Kidney (tissue), 14 donors: ENCODE results near the gene GFOD2. TPM values are rescaled to one million over a fixed set of nuclear protein-coding genes. Genes with fewer than 3 reads are reported as not detected.

ENCODE experiments used
- DNase-seq, 5 donors: peaks; one replicate each; pipeline ENCODE4 v3.0.0-alpha.2; 2013 to 2020
- FAIRE-seq: peaks from 2 replicates; lab custom pipeline; 2012; peaks lifted over from hg19 to GRCh38; lab: Jason Lieb, UNC
- H3K27ac ChIP-seq, 2 donors: one replicate each; pipeline ENCODE4 v1.7.0; 2013; ENCODE audit warnings: low read depth in 2 of 2, low read length in 2 of 2, inconsistent platforms in 1 of 2
- H3K27me3 ChIP-seq: one replicate; pipeline ENCODE4 v1.7.1; 2013; ENCODE audit warnings: low read length, inconsistent platforms; ENCODE audit not compliant: control insufficient read depth, insufficient read depth
- H3K36me3 ChIP-seq, 3 donors: one replicate each; pipeline versions ENCODE4 v1.7.0 to v1.7.1; 2013; ENCODE audit warnings: low read length in 3 of 3, control low read depth in 1 of 3, inconsistent platforms in 1 of 3; ENCODE audit not compliant: insufficient read depth in 3 of 3, control insufficient read depth in 2 of 3
- H3K4me1 ChIP-seq, 3 donors: one replicate each; pipeline versions ENCODE4 v1.7.0 to v1.7.1; 2013; ENCODE audit warnings: low read length in 3 of 3, inconsistent platforms in 1 of 3, low read depth in 1 of 3; ENCODE audit not compliant: control insufficient read depth in 2 of 3, insufficient read depth in 2 of 3
- H3K4me3 ChIP-seq, 3 donors: one replicate each; pipeline versions ENCODE4 v1.7.0 to v1.8.1; 2013; ENCODE audit warnings: low read length in 3 of 3, control low read depth in 1 of 3, inconsistent platforms in 1 of 3
- H3K9ac ChIP-seq, 3 donors: one replicate each; pipeline versions ENCODE4 v1.7.0 to v1.7.1; 2013; ENCODE audit warnings: low read length in 3 of 3, control low read depth in 1 of 3, inconsistent platforms in 1 of 3
- H3K9me3 ChIP-seq, 3 donors: one replicate each; pipeline versions ENCODE4 v1.7.0 to v1.7.1; 2013; ENCODE audit warnings: low read length in 3 of 3, control low read depth in 1 of 3, inconsistent platforms in 1 of 3; ENCODE audit not compliant: control insufficient read depth in 2 of 3, insufficient read depth in 1 of 3
- CTCF ChIP-seq: IDR thresholded peaks from 3 replicates; pipeline ENCODE4 v1.5.1; 2012; ENCODE audit warnings: mild to moderate bottlenecking, moderate library complexity, borderline replicate concordance; ENCODE audit not compliant: insufficient read depth; ENCODE audit errors: extremely low read depth
- intact Hi-C: fragments of 100-400 bp; cut with DNase I; formaldehyde crosslinking; loops from one replicate; pipeline ENCODE4 v1.11.1; 2022
- polyA plus RNA-seq: library from polyadenylated mRNA; stranded (reverse); fragments of 350-450 nt; fragmentation: Illumina TruSeq; extraction: RNeasy Lipid Tissue Mini Kit (QIAGEN cat#74804); gene quantifications from one replicate; pipeline ENCODE4 v1.2.3, GENCODE V29; 2014; ENCODE audit warnings: low read depth, low replicate concordance; ENCODE audit not compliant: insufficient read depth
- total RNA-seq: library from RNA; stranded (reverse); fragmentation: NEBNext Ultra II Directional; extraction: Animal tissue kit (Norgen Biotek cat#: 25700); gene quantifications from one replicate; pipeline ENCODE4 v1.2.1, GENCODE V29; 2021
- donor health status: control.
- donor health status: control.
- donor health status: control.
- donor health status: control.
- donor health status: control.
- donor health status: DM: yes; HTN: yes; CAD: no.
- donor health status: Normal renal cell carcinoma (clear cell type).

Gene GFOD2
- total and polyA plus RNA-seq, 2 donors from 2014 or later: 14.5 to 24.5 TPM

- H3K4me3 ChIP-seq: no peak overlapping the region
- DNase-seq (peak in 1 of 5 donors; percentile 73), FAIRE-seq (no peak)
- intact Hi-C loops: no loop called here
- peaks cover 2% of the 10 kb centered on the region for H3K27me3 ChIP-seq
- H3K27ac ChIP-seq: no peak overlapping the region
- H3K9ac ChIP-seq: no peak overlapping the region
- H3K36me3 ChIP-seq: peaks cover 0 to 3% (median 0%) of the 10 kb centered on the region in 3 donors
- H3K4me1 ChIP-seq: peaks cover 0 to 23% (median 3%) of the 10 kb centered on the region in 3 donors
- H3K9me3 ChIP-seq: no peaks in the 10 kb centered on the region
- TF ChIP-seq CTCF: no peak
Observed at GRCh38 chr16:67657751-67658518, 61.2 kb downstream of the GFOD2 start.

- DNase-seq (peak in 1 of 5 donors; percentile 52), FAIRE-seq (no peak)
- H3K36me3 ChIP-seq: no peaks in the 10 kb centered on the region
- H3K27me3 ChIP-seq: peaks cover 4% of the 10 kb centered on the region
- no peak overlapping the region for H3K27ac ChIP-seq
- no peak overlapping the region for H3K9ac ChIP-seq
- no peaks in the 10 kb centered on the region for H3K9me3 ChIP-seq
- H3K4me1 ChIP-seq: peaks cover 0 to 23% (median 3%) of the 10 kb centered on the region in 3 donors
- no peak for TF ChIP-seq CTCF
- intact Hi-C loops: no loop called here
- H3K4me3 ChIP-seq: no peak overlapping the region
Observed at GRCh38 chr16:67657017-67657608, 62.0 kb downstream of the GFOD2 start.

- DNase-seq (peak in 1 of 5 donors; percentile 69), FAIRE-seq (no peak)
- Histone ChIP-seq H3K27me3 (peaks cover 4% of the 10 kb centered on the region), H3K4me1 (peaks cover 0 to 21% (median 3%) of the 10 kb centered on the region in 3 donors), H3K9me3 (no peaks in the 10 kb centered on the region), H3K27ac (no peak overlapping the region), H3K9ac (no peak overlapping the region), H3K36me3 (no peaks in the 10 kb centered on the region), H3K4me3 (no peak overlapping the region)
- TF ChIP-seq CTCF: no peak
- intact Hi-C loops: no loop called here
Observed at GRCh38 chr16:67656344-67657016, 62.6 kb downstream of the GFOD2 start.
